T follicular helper cell (primary cell): Measurements from ENCODE around the gene PAFAH2.

Experiments
- DNase-seq: peaks from one replicate; pipeline ENCODE4 v3.0.0-alpha.2; 2020; ENCODE audit warnings: low read depth
- total RNA-seq, 2 experiments: gene quantifications; one replicate each; lab custom pipeline; 2026; lab: John Stamatoyannopoulos, UW

Gene PAFAH2
- 15.7 to 23.7 reads per million in 2 experiments for total RNA-seq

- peak; percentile 95 for DNase-seq
These were observed at the start of gene PAFAH2 for GRCh38 chr1:25997828-25998761. Gene PAFAH2, minus strand, starts transcription at chr1:25998063. Its CDS starts 7,247 bp downstream, at chr1:25990816.

- no peak for DNase-seq
These were observed 49.5 kb upstream of the PAFAH2 start for GRCh38 chr1:26047278-26047874.

GRCh38 chr1:26046246-26047095 lies 48.6 kb upstream of the PAFAH2 start:
- DNase-seq, result no peak

GRCh38 chr1:26045722-26046245 lies 47.9 kb upstream of the PAFAH2 start, which contains the start of gene SLC30A2:
Gene SLC30A2, minus strand, starts transcription at chr1:26046118. Its CDS starts 222 bp downstream, at chr1:26045896.
- no peak for DNase-seq

GRCh38 chr1:26044971-26045721 lies 47.3 kb upstream of the PAFAH2 start:
- no peak for DNase-seq

GRCh38 chr1:26044414-26044813 lies 46.6 kb upstream of the PAFAH2 start:
- no peak for DNase-seq

- no peak for DNase-seq
These were observed 45.9 kb upstream of the PAFAH2 start for GRCh38 chr1:26043765-26044164.

- DNase-seq, result no peak
These were observed 44.1 kb upstream of the PAFAH2 start for GRCh38 chr1:26041978-26042377.

- no peak for DNase-seq
These were observed 43.5 kb upstream of the PAFAH2 start for GRCh38 chr1:26041401-26041800.

GRCh38 chr1:26038904-26039303 lies 41.0 kb upstream of the PAFAH2 start:
- no peak for DNase-seq

- DNase-seq, result no peak
These were observed 40.6 kb upstream of the PAFAH2 start for GRCh38 chr1:26038477-26038876.

GRCh38 chr1:26037904-26038303 lies 40.0 kb upstream of the PAFAH2 start:
- DNase-seq, result no peak

GRCh38 chr1:26036756-26037281 lies 39.0 kb upstream of the PAFAH2 start:
- no peak for DNase-seq

- peak; percentile 60 for DNase-seq
These were observed 38.3 kb upstream of the PAFAH2 start for GRCh38 chr1:26035959-26036755.

- peak; percentile 88 for DNase-seq
These were observed 37.5 kb upstream of the PAFAH2 start for GRCh38 chr1:26035203-26035958.

GRCh38 chr1:26034504-26035202 lies 36.8 kb upstream of the PAFAH2 start:
- DNase-seq, result no peak

GRCh38 chr1:26032656-26033357 lies 34.9 kb upstream of the PAFAH2 start:
- no peak for DNase-seq
